ENCODE measurements around the gene ACYP1.
"Not testable (repeated sequence)": the region's sequence is repeated elsewhere in the genome, so short reads cannot be mapped to it uniquely, and the experiment has no call there.

Gene ACYP1

GRCh38 chr14:75084513-75084912 lies 20.7 kb upstream of the ACYP1 start:
- ATAC-seq (ENCODE audit: low read depth) (no peak), DNase-seq (ENCODE audit: low spot score in 2 of 2) (no peak)
- Mint-ChIP-seq H3K9me3 (no peaks in the 10 kb centered on the region), H3K4me3 (no peak overlapping the region), H3K4me1 (no peaks in the 10 kb centered on the region), H3K27ac (no peak overlapping the region), H3K27me3 (no peaks in the 10 kb centered on the region), H3K36me3 (peaks cover 19% of the 10 kb centered on the region)

- Mint-ChIP-seq H3K27ac (no peak overlapping the region), H3K27me3 (no peaks in the 10 kb centered on the region), H3K4me3 (no peak overlapping the region), H3K36me3 (peaks cover 19% of the 10 kb centered on the region), H3K4me1 (no peaks in the 10 kb centered on the region), H3K9me3 (no peaks in the 10 kb centered on the region)
- DNase-seq (ENCODE audit: low spot score in 2 of 2) (no peak), ATAC-seq (ENCODE audit: low read depth) (no peak)
These were observed 19.4 kb upstream of the ACYP1 start for GRCh38 chr14:75083271-75083670.

GRCh38 chr14:75081660-75082229 lies 17.9 kb upstream of the ACYP1 start:
- no peak for ATAC-seq (ENCODE audit: low read depth)
- Mint-ChIP-seq H3K27ac (no peak overlapping the region), H3K36me3 (peaks cover 16% of the 10 kb centered on the region), H3K27me3 (no peaks in the 10 kb centered on the region), H3K4me3 (no peak overlapping the region), H3K9me3 (no peaks in the 10 kb centered on the region), H3K4me1 (no peaks in the 10 kb centered on the region)
- DNase-seq (ENCODE audit: low spot score in 2 of 2) = no peak

- DNase-seq (ENCODE audit: low spot score in 2 of 2) (no peak), ATAC-seq (ENCODE audit: low read depth) (no peak)
- Mint-ChIP-seq H3K27ac (no peak overlapping the region), H3K36me3 (peaks cover 8% of the 10 kb centered on the region), H3K4me1 (no peaks in the 10 kb centered on the region), H3K9me3 (no peaks in the 10 kb centered on the region), H3K4me3 (no peak overlapping the region), H3K27me3 (no peaks in the 10 kb centered on the region)
These were observed 15.7 kb upstream of the ACYP1 start for GRCh38 chr14:75079521-75079920.

GRCh38 chr14:75077794-75078193 lies 14.0 kb upstream of the ACYP1 start:
- ATAC-seq (ENCODE audit: low read depth) = no peak
- no peak overlapping the region for H3K4me3 Mint-ChIP-seq
- no peaks in the 10 kb centered on the region for H3K27me3 Mint-ChIP-seq
- H3K36me3 Mint-ChIP-seq = peaks cover 1% of the 10 kb centered on the region
- H3K27ac Mint-ChIP-seq = no peak overlapping the region
- H3K4me1 Mint-ChIP-seq = no peaks in the 10 kb centered on the region
- no peak for DNase-seq (ENCODE audit: low spot score in 2 of 2)
- H3K9me3 Mint-ChIP-seq = no peaks in the 10 kb centered on the region

GRCh38 chr14:75070383-75070782 lies 6.6 kb upstream of the ACYP1 start:
- no peaks in the 10 kb centered on the region for H3K27me3 Mint-ChIP-seq
- ATAC-seq (ENCODE audit: low read depth) = no peak
- no peaks in the 10 kb centered on the region for H3K4me1 Mint-ChIP-seq
- no peaks in the 10 kb centered on the region for H3K36me3 Mint-ChIP-seq
- no peak for DNase-seq (ENCODE audit: low spot score in 2 of 2)
- H3K4me3 Mint-ChIP-seq = peak overlapping the region; percentile 39
- no peaks in the 10 kb centered on the region for H3K9me3 Mint-ChIP-seq
- no peak overlapping the region for H3K27ac Mint-ChIP-seq

- no peak overlapping the region for H3K4me3 Mint-ChIP-seq
- no peaks in the 10 kb centered on the region for H3K27me3 Mint-ChIP-seq
- ATAC-seq (ENCODE audit: low read depth) (no peak), DNase-seq (ENCODE audit: low spot score in 2 of 2) (no peak)
- no peaks in the 10 kb centered on the region for H3K9me3 Mint-ChIP-seq
- no peaks in the 10 kb centered on the region for H3K4me1 Mint-ChIP-seq
- peak overlapping the region; percentile 62 for H3K27ac Mint-ChIP-seq
- no peaks in the 10 kb centered on the region for H3K36me3 Mint-ChIP-seq
These were observed 6.0 kb upstream of the ACYP1 start for GRCh38 chr14:75069811-75070145.

- peak; percentile 76 for ATAC-seq (ENCODE audit: low read depth)
- peak; percentile 29 to 49 for DNase-seq (ENCODE audit: low spot score in 2 of 2)
- no peaks in the 10 kb centered on the region for H3K36me3 Mint-ChIP-seq
- H3K4me3 Mint-ChIP-seq = peak within 1 kb of the TSS; percentile 39
- peak within 1 kb of the TSS; percentile 62 for H3K27ac Mint-ChIP-seq
- H3K4me1 Mint-ChIP-seq = no peaks in the 10 kb centered on the region
- H3K27me3 Mint-ChIP-seq = no peaks in the 10 kb centered on the region
- no peaks in the 10 kb centered on the region for H3K9me3 Mint-ChIP-seq
These were observed 5.4 kb upstream of the ACYP1 start, which contains the start of gene ZC2HC1C for GRCh38 chr14:75069121-75069810. TSS of gene ZC2HC1C (plus strand) at chr14:75069641. CDS start at chr14:75070574, 933 bp downstream.

GRCh38 chr14:75068294-75069120 lies 4.7 kb upstream of the ACYP1 start:
- peaks cover 2% of the 10 kb centered on the region for H3K4me1 Mint-ChIP-seq
- ATAC-seq (ENCODE audit: low read depth) (no peak), DNase-seq (ENCODE audit: low spot score in 2 of 2) (no peak)
- no peaks in the 10 kb centered on the region for H3K9me3 Mint-ChIP-seq
- H3K4me3 Mint-ChIP-seq = no peak overlapping the region
- no peaks in the 10 kb centered on the region for H3K36me3 Mint-ChIP-seq
- H3K27me3 Mint-ChIP-seq = no peaks in the 10 kb centered on the region
- no peak overlapping the region for H3K27ac Mint-ChIP-seq

- H3K9me3 Mint-ChIP-seq; ATAC-seq (ENCODE audit: low read depth); H3K4me1 Mint-ChIP-seq; H3K36me3 Mint-ChIP-seq; H3K27me3 Mint-ChIP-seq; H3K4me3 Mint-ChIP-seq; H3K27ac Mint-ChIP-seq; DNase-seq (ENCODE audit: low spot score in 2 of 2): not testable (repeated sequence)
These were observed 3.9 kb upstream of the ACYP1 start for GRCh38 chr14:75067765-75068164.

GRCh38 chr14:75067212-75067611 lies 3.4 kb upstream of the ACYP1 start:
- Mint-ChIP-seq H3K4me3 (no peak overlapping the region), H3K4me1 (peaks cover 10% of the 10 kb centered on the region), H3K36me3 (no peaks in the 10 kb centered on the region), H3K9me3 (no peaks in the 10 kb centered on the region), H3K27me3 (no peaks in the 10 kb centered on the region), H3K27ac (no peak overlapping the region)
- no peak for DNase-seq (ENCODE audit: low spot score in 2 of 2)
- ATAC-seq (ENCODE audit: low read depth) = no peak

- no peak for DNase-seq (ENCODE audit: low spot score in 2 of 2)
- peaks cover 10% of the 10 kb centered on the region for H3K4me1 Mint-ChIP-seq
- no peak overlapping the region for H3K4me3 Mint-ChIP-seq
- ATAC-seq (ENCODE audit: low read depth) = no peak
- H3K36me3 Mint-ChIP-seq = no peaks in the 10 kb centered on the region
- H3K27me3 Mint-ChIP-seq = no peaks in the 10 kb centered on the region
- H3K27ac Mint-ChIP-seq = no peak overlapping the region
- no peaks in the 10 kb centered on the region for H3K9me3 Mint-ChIP-seq
These were observed 2.9 kb upstream of the ACYP1 start for GRCh38 chr14:75066691-75067090.

- DNase-seq (ENCODE audit: low spot score in 2 of 2) (peak in 1 of 2 donors; percentile 10), ATAC-seq (ENCODE audit: low read depth) (peak; percentile 12)
- Mint-ChIP-seq H3K27me3 (no peaks in the 10 kb centered on the region), H3K36me3 (peaks cover 8% of the 10 kb centered on the region), H3K4me3 (peak overlapping the region; percentile 90), H3K27ac (peak overlapping the region; percentile 85), H3K4me1 (peaks cover 17% of the 10 kb centered on the region), H3K9me3 (no peaks in the 10 kb centered on the region)
These were observed 362 bp upstream of the ACYP1 start for GRCh38 chr14:75064205-75064567.

GRCh38 chr14:75063013-75063412 lies 811 bp downstream of the ACYP1 start:
- no peak for DNase-seq (ENCODE audit: low spot score in 2 of 2)
- H3K27me3 Mint-ChIP-seq = no peaks in the 10 kb centered on the region
- H3K36me3 Mint-ChIP-seq = peaks cover 8% of the 10 kb centered on the region
- ATAC-seq (ENCODE audit: low read depth) = no peak
- no peaks in the 10 kb centered on the region for H3K9me3 Mint-ChIP-seq
- peaks cover 17% of the 10 kb centered on the region for H3K4me1 Mint-ChIP-seq
- H3K27ac Mint-ChIP-seq = peak overlapping the region; percentile 85
- peak overlapping the region; percentile 90 for H3K4me3 Mint-ChIP-seq
